GM12873 (cell line): ENCODE data around the gene GSG1L.

Source experiments
- TF ChIP-seq, protein P1 (sequence below): IDR thresholded peaks from 2 replicates; pipeline ENCODE4 v1.5.1; 2012; ENCODE audit warnings: low read depth, mild to moderate bottlenecking, moderate library complexity, low read length, control low read depth; ENCODE audit not compliant: insufficient read depth; ENCODE audit errors: missing control alignments

Gene GSG1L

DNA sequence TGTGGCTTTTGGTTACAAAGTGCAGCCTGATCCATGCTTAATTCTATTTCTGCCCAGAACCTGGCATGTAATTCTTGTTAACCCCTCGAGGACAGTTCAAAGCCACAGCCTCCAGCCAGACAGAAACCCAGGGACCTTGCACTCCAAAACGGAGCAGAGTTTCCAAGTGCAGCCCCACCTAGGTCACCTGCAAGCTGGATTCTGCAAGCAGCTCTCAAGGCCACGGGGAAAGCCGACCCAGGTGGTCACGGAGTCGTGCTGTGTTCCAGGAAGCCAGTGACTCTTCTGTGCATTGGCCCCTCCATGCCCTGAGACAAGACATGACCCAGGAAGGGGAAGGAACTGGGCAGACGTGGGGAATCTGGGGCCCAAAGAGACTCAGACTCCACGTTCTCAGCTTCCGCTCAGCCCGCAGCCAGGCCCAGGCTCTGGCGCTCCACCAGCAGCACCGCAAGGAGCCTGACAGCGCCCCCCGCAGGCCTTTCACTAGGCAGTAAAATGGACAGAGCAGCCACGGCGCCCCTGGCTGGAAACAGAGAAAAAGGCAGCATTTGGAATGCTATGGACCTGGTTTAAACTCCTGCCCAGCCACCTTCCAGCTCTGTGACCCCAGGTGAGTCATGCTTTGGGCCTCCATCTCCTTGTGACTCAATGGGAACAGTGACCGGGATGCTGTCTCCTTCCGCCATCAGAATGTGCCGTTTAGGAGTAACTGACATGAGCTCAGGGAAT is 27.3 kb upstream of the GSG1L start:
- TF ChIP-seq, protein P1, sequence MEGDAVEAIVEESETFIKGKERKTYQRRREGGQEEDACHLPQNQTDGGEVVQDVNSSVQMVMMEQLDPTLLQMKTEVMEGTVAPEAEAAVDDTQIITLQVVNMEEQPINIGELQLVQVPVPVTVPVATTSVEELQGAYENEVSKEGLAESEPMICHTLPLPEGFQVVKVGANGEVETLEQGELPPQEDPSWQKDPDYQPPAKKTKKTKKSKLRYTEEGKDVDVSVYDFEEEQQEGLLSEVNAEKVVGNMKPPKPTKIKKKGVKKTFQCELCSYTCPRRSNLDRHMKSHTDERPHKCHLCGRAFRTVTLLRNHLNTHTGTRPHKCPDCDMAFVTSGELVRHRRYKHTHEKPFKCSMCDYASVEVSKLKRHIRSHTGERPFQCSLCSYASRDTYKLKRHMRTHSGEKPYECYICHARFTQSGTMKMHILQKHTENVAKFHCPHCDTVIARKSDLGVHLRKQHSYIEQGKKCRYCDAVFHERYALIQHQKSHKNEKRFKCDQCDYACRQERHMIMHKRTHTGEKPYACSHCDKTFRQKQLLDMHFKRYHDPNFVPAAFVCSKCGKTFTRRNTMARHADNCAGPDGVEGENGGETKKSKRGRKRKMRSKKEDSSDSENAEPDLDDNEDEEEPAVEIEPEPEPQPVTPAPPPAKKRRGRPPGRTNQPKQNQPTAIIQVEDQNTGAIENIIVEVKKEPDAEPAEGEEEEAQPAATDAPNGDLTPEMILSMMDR, result peak; percentile 22

DNA sequence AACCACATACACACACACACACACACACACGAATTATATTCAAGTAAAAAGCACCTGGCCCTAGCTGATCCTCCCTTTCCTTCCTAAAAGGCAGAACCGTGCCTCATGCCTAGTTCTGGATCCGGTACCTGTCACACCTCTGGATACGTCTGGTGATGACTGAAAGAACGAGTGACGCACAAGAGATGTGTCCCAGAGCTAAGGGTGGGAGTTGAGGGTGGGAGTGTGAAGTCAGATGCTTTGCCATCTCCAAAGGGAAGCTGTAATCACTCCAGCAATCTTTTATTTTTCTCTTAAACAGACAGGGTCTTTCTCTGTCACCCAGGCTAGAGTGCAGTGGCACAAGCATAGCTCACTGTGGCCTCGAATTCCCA is 26.5 kb upstream of the GSG1L start:
- TF ChIP-seq, protein P1, result no peak

DNA sequence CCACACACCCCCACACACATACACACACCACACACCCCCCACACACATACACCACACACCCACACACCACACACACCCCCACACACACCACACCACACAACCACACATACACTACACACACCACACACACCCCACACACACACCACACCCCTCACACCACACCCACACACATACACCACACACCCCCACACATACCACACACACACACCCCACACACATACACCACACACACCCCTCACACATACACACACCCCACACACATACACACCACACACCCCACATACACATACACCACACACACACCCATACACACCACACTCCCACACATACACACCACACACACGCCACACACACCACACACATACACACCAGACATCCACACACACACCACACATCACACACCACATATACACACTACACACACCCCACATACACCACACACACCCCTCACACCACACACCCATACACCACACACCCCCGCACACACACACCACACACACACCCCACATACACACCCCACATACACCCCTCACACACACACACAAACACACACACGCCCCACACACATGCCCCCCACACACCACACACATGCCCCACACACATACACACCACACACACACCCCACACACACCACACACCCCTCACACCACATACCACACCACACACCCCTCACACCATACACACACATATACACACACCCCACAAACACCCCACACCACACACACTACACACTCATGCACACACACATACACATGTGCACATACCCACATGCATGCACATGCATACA is 25.9 kb upstream of the GSG1L start:
- TF ChIP-seq, protein P1, result no peak

DNA sequence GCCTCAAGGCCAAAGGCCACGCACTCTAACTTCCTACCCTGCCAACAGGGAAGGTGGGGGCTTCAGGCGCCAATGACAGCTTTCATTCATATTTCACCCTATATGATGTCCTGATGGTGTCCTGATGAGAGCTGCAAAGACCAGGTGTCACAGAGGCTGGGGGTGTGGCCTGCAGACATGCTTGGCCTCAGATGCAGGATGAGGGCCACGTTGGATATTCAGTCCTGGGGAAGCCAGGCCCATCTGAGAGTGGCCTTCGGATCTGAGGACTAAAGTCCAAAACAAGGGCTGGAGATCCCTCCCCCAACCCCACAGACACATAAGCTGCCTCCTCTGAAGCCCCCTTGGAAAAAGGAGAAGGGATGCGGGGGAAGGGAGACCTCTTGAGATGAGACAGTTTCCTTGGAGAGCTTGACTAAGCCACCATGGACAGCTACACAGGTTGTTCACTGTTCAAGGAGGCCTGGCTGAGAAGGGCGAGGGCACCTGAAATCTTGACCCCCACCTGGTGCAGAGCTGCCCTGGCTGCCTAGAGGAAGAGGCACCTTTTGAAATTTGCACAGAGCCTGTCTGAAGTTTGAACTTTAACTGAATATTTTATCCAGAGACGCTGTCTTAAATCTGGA is 24.3 kb upstream of the GSG1L start:
- TF ChIP-seq, protein P1, result no peak

DNA sequence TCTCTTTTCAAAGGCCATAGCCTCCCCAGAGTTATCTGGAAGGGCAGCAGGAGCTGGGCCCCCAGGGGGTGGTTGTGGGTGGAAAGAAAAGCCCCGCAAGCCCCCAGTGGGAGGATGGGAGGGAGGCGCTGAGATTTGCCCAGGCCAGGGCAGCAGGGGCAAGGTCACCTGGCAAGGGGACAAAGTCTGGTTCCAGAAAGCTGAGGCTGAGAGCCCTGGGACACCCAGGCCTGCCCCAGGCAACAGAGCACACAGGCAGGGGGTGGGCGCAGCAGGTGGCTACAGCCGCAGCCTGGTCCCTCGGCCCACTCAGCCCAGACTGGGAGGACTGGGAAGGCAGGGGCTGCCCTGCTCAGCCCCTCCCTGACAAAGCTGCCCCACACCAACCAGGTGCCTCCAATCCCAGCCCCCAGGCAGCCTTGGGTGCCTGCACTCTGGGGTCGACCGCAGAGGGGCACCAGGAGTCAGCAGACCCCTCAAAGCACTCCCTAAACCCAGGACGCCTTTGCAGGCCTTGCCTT is 23.7 kb upstream of the GSG1L start:
- TF ChIP-seq, protein P1, result no peak

DNA sequence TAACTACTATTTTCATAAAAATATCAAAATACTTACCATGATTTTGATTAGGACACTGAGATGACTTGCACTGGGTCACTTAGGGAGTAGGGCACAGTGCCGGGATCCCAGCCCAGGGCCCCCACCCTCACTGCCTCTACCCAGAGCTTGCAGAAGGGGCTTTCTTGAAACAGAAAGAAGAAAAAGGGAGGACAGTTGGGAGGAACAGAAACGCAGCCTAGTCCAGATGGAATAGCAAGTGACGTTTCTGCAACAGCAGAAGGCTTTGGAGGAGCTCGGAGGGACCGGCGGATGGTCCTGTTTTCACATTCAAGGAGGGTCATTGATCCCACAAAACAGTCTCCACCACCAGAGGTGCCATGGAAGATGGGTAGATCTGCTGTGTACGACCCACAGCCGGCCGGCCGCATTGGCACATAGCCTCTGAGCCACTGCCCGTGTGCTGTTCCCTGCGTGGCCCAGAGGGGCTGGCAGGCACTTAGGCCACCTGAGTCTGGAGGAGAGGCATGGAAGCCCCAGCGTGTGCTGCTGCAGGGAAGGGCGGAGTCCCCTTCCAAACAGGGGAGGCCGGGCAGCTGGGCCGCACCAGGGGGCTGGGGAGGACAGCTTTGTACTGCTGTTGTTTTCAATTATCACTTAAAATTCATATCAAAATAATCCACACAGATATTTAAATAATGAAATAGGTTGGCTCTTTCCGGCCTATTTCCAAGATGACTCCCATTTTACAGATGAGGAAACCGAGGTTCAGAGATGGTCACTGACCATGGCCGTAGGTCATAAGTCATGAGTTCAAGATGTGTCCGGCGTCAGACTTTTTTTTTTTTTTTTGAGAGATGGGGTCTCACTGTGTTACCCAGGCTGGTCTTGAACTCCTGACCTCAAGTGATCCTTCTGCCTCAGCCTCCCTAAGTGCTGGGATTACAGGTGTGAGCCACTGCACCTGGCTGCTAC is 22.9 kb upstream of the GSG1L start:
- TF ChIP-seq, protein P1, result no peak
